ENCODE results near the gene OTUB2. TPM values are rescaled to one million over a fixed set of nuclear protein-coding genes. Genes with fewer than 3 reads are reported as not detected.

OTUB2 gene
- total RNA-seq, 1 experiment from 2014 or later: 1.2 TPM

- H3K4me1 Mint-ChIP-seq (ENCODE audit: low read depth, unreplicated experiment): peaks cover 4% of the 10 kb centered on the region
- H3K4me3 Mint-ChIP-seq (ENCODE audit: unreplicated experiment): no peak overlapping the region
- Histone ChIP-seq H3K4me1 (peaks cover 2% of the 10 kb centered on the region; the same call in 1 of the 2 replicates), H3K27me3 (replicated peaks; ENCODE audit: control insufficient read depth, insufficient read depth, low read length) (no peaks in the 10 kb centered on the region), H3K4me3 (ENCODE audit: low read depth, low read length) (no peak overlapping the region), H3K9me3 (no peaks in the 10 kb centered on the region), H3K36me3 (ENCODE audit: control insufficient read depth, insufficient read depth, low read length) (no peaks in the 10 kb centered on the region)
- no TSS peak for BruUV-seq (replicated peaks)
- intact Hi-C loops (cut with micrococcal nuclease; ENCODE audit: unreplicated experiment): loop anchor here (10.0 kb wide), 1 partner anchor 273 kb away; no protein-coding TSS in a partner anchor
- CTCF ChIA-PET: no interaction called here
- no peak overlapping the region for H3K27ac Mint-ChIP-seq (ENCODE audit: unreplicated experiment)
- no peaks in the 10 kb centered on the region for H3K27me3 Mint-ChIP-seq (ENCODE audit: insufficient read depth, unreplicated experiment)
- no peaks in the 10 kb centered on the region for H3K9me3 Mint-ChIP-seq (ENCODE audit: unreplicated experiment)
- H3K36me3 Mint-ChIP-seq (ENCODE audit: insufficient read depth, unreplicated experiment): peaks cover 4% of the 10 kb centered on the region
- no peak for DNase-seq
- POLR2A ChIA-PET: no interaction called here
- TF ChIP-seq CTCF (IDR thresholded peaks at IDR 0.05; ENCODE audit: insufficient read depth in 1 of 2, low read depth in 1 of 2, low read length in 1 of 2, severe bottlenecking in 1 of 2, unreplicated experiment in 1 of 2): no peak
These were observed 5.7 kb downstream of the OTUB2 start for GRCh38 chr14:94031883-94032279.

GRCh38 chr14:94034886-94035285 is 8.7 kb downstream of the OTUB2 start:
- ChIA-PET CTCF (interaction anchor here (2.2 kb wide), 1 partner anchor 102 kb away, joined by 31 read pairs; no protein-coding TSS in a partner anchor), POLR2A (no interaction called here)
- Mint-ChIP-seq H3K27me3 (ENCODE audit: insufficient read depth, unreplicated experiment) (no peaks in the 10 kb centered on the region), H3K4me3 (ENCODE audit: unreplicated experiment) (no peak overlapping the region), H3K4me1 (ENCODE audit: low read depth, unreplicated experiment) (peaks cover 4% of the 10 kb centered on the region), H3K36me3 (ENCODE audit: insufficient read depth, unreplicated experiment) (peaks cover 5% of the 10 kb centered on the region), H3K9me3 (ENCODE audit: unreplicated experiment) (no peaks in the 10 kb centered on the region), H3K27ac (ENCODE audit: unreplicated experiment) (no peak overlapping the region)
- Histone ChIP-seq H3K9me3 (no peaks in the 10 kb centered on the region), H3K4me3 (ENCODE audit: low read depth, low read length) (no peak overlapping the region), H3K36me3 (ENCODE audit: control insufficient read depth, insufficient read depth, low read length) (no peaks in the 10 kb centered on the region), H3K27me3 (replicated peaks; ENCODE audit: control insufficient read depth, insufficient read depth, low read length) (no peaks in the 10 kb centered on the region), H3K4me1 (no peaks in the 10 kb centered on the region)
- no peak for TF ChIP-seq CTCF (IDR thresholded peaks at IDR 0.05; ENCODE audit: insufficient read depth in 1 of 2, low read depth in 1 of 2, low read length in 1 of 2, severe bottlenecking in 1 of 2, unreplicated experiment in 1 of 2)
- no TSS peak for BruUV-seq (replicated peaks)
- no peak for DNase-seq
- intact Hi-C loops (cut with micrococcal nuclease; ENCODE audit: unreplicated experiment): loop anchor here (10.0 kb wide), 1 partner anchor 270 kb away; no protein-coding TSS in a partner anchor

- Mint-ChIP-seq H3K4me3 (ENCODE audit: unreplicated experiment) (no peak overlapping the region), H3K4me1 (ENCODE audit: low read depth, unreplicated experiment) (peaks cover 4% of the 10 kb centered on the region), H3K9me3 (ENCODE audit: unreplicated experiment) (no peaks in the 10 kb centered on the region), H3K27ac (ENCODE audit: unreplicated experiment) (no peak overlapping the region), H3K36me3 (ENCODE audit: insufficient read depth, unreplicated experiment) (peaks cover 5% of the 10 kb centered on the region), H3K27me3 (ENCODE audit: insufficient read depth, unreplicated experiment) (no peaks in the 10 kb centered on the region)
- H3K4me1 ChIP-seq: no peaks in the 10 kb centered on the region
- DNase-seq: peak; percentile 70 to 79
- TF ChIP-seq CTCF (IDR thresholded peaks at IDR 0.05; ENCODE audit: insufficient read depth in 1 of 2, low read depth in 1 of 2, low read length in 1 of 2, severe bottlenecking in 1 of 2, unreplicated experiment in 1 of 2): peak; percentile 72 to 79
- H3K36me3 ChIP-seq (ENCODE audit: control insufficient read depth, insufficient read depth, low read length): no peaks in the 10 kb centered on the region
- ChIA-PET CTCF (interaction anchor here (0.6 to 2.2 kb wide), 12 partner anchors 9 to 144 kb away, joined by 3 to 31 read pairs (median 4); partner anchors contain the start of genes DDX24, IFI27L1 and OTUB2), POLR2A (no interaction called here)
- H3K4me3 ChIP-seq (ENCODE audit: low read depth, low read length): no peak overlapping the region
- H3K27me3 ChIP-seq (replicated peaks; ENCODE audit: control insufficient read depth, insufficient read depth, low read length): no peaks in the 10 kb centered on the region
- intact Hi-C loops (cut with micrococcal nuclease; ENCODE audit: unreplicated experiment): loop anchor here (1.0 to 10.0 kb wide), 3 partner anchors 100 to 268 kb away; no protein-coding TSS in a partner anchor
- no TSS peak for BruUV-seq (replicated peaks)
- H3K9me3 ChIP-seq: no peaks in the 10 kb centered on the region
These were observed 10.4 kb downstream of the OTUB2 start for GRCh38 chr14:94036313-94037167.
